NCI-H748 treated with DMSO at 0.1 percent for 48 hours (cell line): ENCODE data around the gene FCGR2B.
"Not testable (repeated sequence)": the region's sequence is repeated elsewhere in the genome, so short reads cannot be mapped to it uniquely, and the experiment has no call there.

ENCODE experiments used
- DNase-seq: peaks from one replicate; lab custom pipeline; 2025; lab: John Stamatoyannopoulos, UW

The FCGR2B gene

DNA sequence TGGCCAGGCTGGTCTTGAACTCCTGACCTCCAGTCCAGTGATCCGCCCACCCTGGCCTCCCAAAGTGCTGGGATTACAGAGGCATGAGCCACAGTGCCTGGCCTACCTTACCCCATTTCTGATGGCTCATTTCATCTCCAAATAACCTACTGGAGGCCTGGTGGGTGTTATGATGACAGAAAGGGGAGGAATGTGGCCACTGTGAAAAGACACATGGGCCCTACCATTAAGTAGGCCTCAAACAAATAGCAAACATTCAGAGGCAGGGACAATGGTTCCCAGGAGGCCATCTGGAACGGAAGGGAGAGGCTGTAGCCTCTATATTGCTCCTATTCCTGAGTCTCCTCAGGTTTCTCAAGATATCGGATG lies 43.2 kb downstream of the FCGR2B start:
- DNase-seq = no peak

DNA sequence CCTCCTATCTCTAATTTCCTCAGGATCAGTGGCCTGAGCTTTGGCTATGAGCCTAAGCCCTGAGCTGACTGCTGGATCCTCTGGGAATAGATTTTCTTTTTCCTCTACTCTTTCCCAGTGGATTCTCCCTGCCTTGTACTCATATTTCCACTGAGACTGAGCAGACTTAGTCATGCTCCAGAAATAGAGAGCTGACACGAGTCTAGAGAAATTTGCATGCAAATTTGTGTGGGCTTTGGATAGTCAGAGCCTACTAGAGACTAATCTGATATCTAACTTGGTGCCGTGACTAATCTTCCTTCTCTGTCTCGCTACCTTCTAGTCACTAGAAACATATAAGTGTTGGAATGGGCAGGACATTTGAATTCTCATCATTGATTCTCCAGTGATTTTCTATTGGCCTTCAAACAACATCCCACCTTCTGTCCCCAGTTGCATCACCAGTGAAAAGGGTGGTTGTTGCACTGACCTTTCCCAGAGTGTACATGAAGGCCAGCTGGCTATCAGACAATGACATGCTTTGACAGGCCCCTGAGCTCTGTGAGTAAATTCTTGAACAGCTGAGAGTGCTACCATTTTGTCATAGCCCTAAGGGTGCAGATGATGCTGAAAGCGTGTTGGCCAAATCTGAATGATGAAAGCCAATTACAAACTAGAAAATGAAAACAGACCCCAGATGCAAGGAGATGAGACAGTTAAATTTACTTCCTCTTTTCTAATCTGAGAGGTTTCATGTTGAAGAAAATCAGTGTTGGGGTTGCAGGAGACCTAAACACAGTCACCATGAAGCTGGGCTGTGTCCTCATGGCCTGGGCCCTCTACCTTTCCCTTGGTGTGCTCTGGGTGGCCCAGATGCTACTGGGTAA lies 43.8 kb downstream of the FCGR2B start, which contains the start of gene FCRLA:
Gene FCRLA (plus strand): TSS at position 748 of the 866 bp plus-strand sequence. CDS start 36 bp downstream, at position 784.
- DNase-seq = no peak

DNA sequence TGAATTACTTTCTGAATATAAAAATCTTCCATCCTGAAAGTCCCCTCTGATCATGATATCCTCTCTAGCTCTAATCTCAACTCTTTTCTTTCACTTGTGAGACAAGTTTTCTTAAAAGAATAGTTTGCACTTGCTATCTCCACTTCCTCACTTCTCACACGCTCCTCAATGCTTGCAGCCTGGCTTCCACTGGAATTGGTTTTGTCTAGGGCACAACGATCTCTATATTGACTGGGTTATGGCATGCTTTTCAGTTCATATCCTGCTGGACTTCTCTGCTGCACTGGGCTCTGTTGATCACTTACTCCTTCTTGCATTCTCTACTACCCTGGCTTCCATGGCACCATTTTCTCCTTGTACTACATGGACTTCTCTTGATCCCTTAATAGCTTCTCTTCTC lies 44.6 kb downstream of the FCGR2B start:
- DNase-seq = no peak

DNA sequence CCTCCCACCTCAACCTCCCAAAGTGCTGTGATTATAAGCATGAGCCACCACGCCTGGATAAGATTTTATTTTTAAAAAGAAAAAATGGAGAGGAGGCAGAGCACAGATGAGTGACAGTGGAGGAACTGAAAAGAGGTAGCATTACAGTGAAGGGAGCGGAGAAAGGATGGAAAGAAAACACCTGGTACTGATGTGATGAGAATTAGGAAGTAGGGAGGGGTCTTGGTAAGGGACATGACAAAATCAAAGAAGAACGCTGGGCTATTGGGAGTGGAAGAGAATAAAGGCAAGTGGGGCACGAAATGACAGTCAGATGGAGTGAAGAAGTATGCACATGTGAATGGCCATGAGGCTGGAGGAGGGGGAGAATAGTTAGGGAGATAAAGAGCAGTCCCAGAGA lies 46.4 kb downstream of the FCGR2B start:
- no peak for DNase-seq

DNA sequence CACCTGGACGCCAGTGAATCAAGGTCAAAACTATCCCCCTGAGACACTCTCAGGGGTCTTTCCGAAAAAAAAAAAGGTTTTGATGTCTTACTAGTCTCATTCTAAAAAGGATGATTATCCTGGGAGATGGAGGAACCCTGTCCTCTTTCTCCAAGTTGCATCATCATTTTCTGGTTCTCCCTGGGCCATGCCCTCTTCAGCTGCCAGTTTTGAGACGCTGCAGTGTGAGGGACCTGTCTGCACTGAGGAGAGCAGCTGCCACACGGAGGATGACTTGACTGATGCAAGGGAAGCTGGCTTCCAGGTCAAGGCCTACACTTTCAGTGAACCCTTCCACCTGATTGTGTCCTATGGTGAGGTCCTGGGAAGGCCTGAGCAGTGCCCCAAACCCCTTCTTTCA lies 47.6 kb downstream of the FCGR2B start:
- DNase-seq = no peak

GRCh38 chr1:161718559-161719324 lies 55.8 kb downstream of the FCGR2B start:
- DNase-seq = no peak

DNA sequence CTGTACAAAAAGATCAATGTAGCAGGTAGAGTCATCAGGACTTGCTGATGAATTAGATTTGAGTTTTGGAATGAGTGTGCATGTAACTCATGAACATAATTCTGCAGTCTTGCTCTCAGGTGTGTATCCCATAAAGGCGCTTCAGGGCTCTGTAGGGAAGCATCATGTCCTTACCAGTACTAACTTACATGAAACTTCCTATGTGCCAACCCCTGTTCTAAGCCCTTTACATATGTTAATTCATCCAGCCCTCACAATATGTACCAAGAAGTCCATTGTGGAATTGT lies 56.3 kb downstream of the FCGR2B start:
- DNase-seq = no peak

DNA sequence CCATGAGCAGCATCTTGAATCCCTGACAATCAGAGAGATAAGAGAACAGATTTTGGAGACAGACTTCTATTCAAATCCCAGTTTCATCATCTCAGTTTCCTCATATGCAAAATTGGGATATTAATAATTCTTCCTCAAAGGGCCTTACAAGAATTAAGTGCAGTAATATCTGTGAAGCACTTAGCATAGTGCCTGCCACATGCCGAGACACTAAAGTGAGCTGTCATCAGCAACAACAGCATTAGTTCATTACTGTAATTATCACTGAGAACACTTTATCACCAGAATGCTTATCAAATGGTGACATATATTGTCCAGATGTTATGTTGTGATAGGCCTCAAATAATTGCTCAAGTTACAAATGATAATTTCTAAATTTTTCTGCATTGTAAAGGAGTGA lies 57.5 kb downstream of the FCGR2B start:
- no peak for DNase-seq

DNA sequence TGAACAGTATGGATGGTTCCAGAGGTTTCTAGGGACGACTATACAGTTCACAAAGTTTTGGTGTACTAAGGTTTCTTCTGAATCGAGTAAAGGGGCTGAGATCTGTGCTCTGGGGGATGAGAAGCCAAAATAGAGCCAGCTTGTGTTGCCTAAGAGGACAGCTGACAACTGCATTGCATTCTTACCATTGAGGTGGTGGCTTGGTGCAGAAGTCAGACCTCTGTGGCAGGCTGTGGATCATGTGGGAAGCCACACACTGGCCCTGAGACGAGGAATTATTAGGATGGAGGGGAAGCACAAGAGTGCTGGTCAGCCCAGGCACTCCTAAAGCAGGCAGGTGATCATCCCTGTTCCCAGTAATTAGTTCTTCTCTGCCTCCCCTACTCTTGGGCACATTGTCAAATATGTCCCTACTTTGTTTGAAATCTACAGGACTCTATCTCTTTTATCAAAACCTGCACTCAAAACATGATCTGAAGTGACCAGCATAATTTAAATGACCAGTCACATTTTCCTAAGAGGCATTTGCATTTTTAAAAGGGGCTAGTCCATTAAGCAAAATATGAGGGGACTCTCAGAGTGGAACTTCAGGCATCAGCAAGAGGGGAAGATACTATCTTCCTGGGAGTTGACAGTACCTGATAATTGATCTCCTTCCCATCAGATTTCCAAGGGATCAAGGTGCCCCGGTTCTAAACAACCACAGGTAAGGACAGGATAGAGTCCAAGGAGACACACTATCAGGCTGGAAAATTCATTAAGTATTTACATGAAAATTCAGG lies 58.2 kb downstream of the FCGR2B start, which contains the start of gene FCRLB:
Gene FCRLB (plus strand): TSS at position 589 of the 782 bp plus-strand sequence. CDS start 1,129 bp downstream, outside the sequence.
- DNase-seq = no peak

DNA sequence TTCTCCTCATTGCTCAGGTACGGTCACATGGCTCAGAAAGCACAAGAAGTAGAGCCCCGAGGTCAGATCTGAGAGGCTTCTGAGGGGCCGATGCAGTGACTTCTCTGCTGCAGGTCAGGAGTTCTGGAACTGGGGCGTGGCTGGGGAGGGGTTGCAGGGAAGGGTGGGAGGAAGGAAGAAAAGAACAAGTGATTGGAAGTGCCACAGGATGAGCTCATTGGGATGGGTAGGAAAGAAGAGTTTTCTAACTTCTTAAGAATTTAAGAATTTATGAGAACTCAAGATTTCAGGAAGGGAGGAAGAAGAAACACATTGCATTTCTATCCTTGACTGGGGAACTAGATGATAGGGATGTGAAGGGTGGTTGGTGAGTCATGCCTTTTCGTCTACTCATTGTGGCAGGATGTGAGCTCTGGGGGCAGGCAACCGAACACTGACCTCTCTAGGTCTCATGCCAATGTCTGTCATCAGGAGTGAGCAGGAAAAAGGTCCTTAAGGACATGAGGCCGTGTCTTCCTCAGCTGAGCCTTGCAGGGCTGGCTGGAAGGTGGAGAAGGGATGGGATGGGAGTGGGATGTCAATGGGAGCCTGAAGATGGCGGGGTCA lies 58.9 kb downstream of the FCGR2B start:
- DNase-seq = no peak

DNA sequence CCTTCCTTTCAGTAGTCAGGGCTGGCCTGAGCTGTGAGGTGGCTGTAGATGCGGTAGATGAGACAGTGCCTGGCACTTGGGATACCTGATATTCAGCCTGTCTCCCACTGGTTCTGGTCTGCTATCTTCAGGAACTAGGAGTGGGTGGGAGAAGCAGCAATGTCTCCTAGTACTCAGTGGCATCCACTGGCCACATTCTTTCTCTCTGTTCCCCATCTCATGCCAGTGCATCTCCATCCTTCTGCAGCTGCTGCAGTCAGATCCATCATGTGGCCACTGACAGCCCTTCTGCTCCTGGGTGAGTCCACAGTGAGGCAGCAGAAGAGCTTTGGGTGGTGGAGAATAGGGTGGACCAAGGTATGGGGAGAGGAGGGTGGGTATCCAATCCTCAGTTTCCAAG lies 59.5 kb downstream of the FCGR2B start:
- no peak for DNase-seq

GRCh38 chr1:161723459-161724141 lies 60.7 kb downstream of the FCGR2B start:
- no peak for DNase-seq

DNA sequence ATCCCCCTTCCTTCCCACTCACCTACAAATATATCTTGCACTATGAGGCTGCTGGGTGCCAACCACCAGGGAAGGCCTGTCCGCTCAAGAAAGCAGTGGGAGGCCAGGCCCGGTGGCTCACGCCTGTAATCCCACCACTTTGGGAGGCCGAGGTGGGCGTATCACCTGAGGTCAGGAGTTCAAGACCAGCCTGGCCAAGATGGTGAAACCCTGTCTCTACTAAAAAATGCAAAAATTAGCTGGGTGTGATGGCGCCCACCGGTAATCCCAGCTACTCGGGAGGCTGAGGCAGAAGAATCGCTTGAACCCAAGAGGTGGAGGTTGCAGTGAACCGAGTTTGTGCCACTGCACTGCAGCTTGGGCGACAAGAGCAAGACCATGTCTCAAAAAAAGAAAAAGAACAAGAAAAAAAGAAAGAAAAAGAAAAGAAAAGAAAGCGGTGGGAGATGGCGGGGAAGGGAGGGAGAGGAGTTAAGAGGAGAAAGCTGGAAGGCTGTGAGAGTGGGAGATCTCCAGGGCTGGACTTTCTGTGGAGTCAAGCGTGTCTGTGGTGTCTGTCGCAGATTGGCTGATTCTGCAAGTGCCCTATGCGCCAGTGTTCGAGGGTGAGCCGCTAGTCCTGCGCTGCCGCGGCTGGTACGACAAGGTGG lies 62.4 kb downstream of the FCGR2B start:
- DNase-seq = not testable (repeated sequence)

DNA sequence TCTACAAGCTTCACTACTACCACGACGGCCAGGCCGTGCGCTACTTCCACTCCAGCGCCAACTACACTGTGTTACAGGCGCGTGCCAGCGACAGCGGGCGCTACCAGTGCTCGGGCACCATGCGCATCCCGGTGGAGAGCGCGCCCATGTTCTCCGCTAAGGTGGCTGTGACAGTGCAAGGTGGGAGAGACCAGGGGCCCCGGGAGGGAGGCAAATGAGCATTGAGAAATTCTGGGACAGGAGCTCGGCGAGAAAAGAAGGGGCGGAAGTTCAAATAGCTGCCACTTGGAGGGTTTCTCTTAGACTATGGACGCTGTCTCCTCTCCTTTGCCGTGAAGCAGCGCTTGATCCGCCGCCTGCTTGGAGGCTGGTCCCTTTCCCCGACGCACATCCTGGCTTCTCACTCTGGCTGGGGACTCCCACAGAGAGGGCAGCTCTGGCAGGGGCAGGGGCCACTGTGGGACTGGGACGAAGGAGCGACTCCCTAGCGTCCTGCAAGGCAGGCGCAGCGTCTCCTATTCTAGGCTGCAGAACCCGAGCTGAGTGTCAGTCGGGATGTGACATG lies 63.0 kb downstream of the FCGR2B start:
- DNase-seq = peak; percentile 30

GRCh38 chr1:161726473-161727255 lies 63.7 kb downstream of the FCGR2B start:
- DNase-seq = peak; percentile 35

DNA sequence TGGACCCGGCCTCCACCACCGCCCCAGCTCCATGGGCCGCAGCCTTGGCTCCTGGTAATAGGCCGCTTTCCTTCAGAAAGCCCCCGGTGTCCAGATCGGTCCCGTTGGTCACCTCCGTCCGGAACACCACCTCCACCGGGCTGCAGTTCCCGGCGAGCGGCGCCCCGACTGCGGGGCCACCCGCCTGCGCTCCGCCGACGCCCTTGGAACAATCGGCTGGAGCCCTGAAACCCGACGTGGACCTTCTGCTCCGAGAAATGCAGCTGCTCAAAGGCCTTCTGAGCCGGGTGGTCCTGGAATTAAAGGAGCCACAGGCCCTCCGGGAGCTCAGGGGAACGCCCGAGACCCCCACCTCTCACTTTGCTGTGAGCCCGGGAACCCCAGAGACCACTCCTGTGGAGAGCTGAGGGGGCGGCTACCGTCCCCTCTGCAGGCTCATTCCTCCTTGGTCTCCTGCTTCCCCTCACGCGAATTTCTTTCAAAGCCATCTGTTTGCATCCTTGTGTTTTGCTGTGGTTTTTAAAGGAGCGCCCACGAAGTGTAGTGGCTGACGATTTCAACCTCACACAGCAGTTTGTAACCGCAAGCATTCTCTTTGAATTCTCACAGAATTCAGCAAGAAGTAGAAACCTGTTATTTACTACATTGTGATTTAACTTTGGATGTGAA lies 64.4 kb downstream of the FCGR2B start:
- DNase-seq = no peak
